HEK293 (cell line): ENCODE measurements around the gene MYO1C.

Source experiments
- BCL11A ChIP-seq: fragments of 450-650 bp; formaldehyde crosslinking; IDR thresholded peaks from 2 replicates; pipeline ENCODE4 v1.5.1; 2016; ENCODE audit warnings: low read depth, missing biosample characterization, missing genetic modification characterization
- OSR2 ChIP-seq: fragments of 450-650 bp; formaldehyde crosslinking; IDR thresholded peaks from 2 replicates; pipeline ENCODE4 v1.5.1; 2016; ENCODE audit warnings: missing biosample characterization, missing genetic modification characterization
- ZNF138 ChIP-seq: fragments of 450-650 bp; formaldehyde crosslinking; IDR thresholded peaks from 2 replicates; pipeline ENCODE4 v1.5.1; 2016; ENCODE audit warnings: missing biosample characterization, missing genetic modification characterization, borderline replicate concordance
- ZNF24 ChIP-seq: fragments of 450-650 bp; formaldehyde crosslinking; IDR thresholded peaks from 2 replicates; pipeline ENCODE4 v1.5.1; 2016; ENCODE audit warnings: missing biosample characterization, missing genetic modification characterization
- ZNF274 ChIP-seq, 2 experiments: fragments of 200-500 bp in 1 of 2; fragments of 450-650 bp in 1 of 2; sonication (Bioruptor generic) in 1 of 2; formaldehyde crosslinking in 1 of 2; IDR thresholded peaks; 2 replicates each; pipeline versions ENCODE4 v1.5.1 to v1.6.1; 2014 to 2016; ENCODE audit warnings: borderline replicate concordance in 1 of 2, inconsistent platforms in 1 of 2, low read length in 1 of 2, missing biosample characterization in 1 of 2, missing genetic modification characterization in 1 of 2
- ZNF560 ChIP-seq: fragments of 450-650 bp; formaldehyde crosslinking; IDR thresholded peaks from 2 replicates; pipeline ENCODE4 v1.5.1; 2017; ENCODE audit warnings: missing biosample characterization, missing genetic modification characterization, borderline replicate concordance
- TF ChIP-seq, protein P1 (sequence below): fragments of 450-650 bp; formaldehyde crosslinking; IDR thresholded peaks from 2 replicates; pipeline ENCODE4 v1.5.1; 2016; ENCODE audit warnings: missing biosample characterization, missing genetic modification characterization
- TF ChIP-seq, protein P2 (sequence below): fragments of 450-650 bp; IDR thresholded peaks from 2 replicates; pipeline ENCODE4 v1.5.1; 2018; ENCODE audit warnings: missing biosample characterization, mild to moderate bottlenecking, missing genetic modification characterization
- TF ChIP-seq, protein P3 (sequence below): fragments of 450-650 bp; formaldehyde crosslinking; IDR thresholded peaks from 2 replicates; pipeline ENCODE4 v1.5.1; 2016; ENCODE audit warnings: missing biosample characterization, missing genetic modification characterization, low read depth
- TF ChIP-seq, protein P4 (sequence below): fragments of 450-650 bp; formaldehyde crosslinking; IDR thresholded peaks from 2 replicates; pipeline ENCODE4 v1.5.1; 2016; ENCODE audit warnings: missing biosample characterization, missing genetic modification characterization

DNA sequence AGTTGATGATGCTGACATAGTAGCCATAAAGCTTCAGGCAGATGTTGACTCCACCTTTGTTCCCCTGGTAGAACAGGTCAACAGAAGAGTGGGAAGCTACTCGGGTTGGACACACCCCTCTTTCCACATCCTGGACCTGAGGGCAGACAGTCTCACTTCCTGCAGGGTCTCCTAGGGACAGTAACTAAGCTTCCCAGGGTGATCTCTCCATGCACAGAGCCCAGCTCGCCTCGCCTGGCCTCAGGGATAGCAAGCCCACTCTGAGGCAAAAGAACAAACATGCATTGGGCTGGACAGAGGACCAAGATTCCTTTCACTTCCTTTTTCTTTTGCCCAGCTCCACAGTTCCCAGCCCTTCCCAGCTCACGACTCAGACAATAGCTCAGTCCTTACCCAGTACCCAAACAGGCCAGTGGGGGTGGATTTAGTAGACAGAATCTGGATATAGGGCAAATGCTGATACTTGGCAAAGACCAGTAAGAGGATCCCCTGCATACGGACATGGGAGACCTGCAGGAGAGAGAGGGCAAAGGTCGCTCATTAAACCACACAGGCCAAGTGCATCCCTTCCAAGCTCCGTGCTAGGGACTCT is 16.9 kb upstream of the MYO1C start:
- TF ChIP-seq, protein P1, sequence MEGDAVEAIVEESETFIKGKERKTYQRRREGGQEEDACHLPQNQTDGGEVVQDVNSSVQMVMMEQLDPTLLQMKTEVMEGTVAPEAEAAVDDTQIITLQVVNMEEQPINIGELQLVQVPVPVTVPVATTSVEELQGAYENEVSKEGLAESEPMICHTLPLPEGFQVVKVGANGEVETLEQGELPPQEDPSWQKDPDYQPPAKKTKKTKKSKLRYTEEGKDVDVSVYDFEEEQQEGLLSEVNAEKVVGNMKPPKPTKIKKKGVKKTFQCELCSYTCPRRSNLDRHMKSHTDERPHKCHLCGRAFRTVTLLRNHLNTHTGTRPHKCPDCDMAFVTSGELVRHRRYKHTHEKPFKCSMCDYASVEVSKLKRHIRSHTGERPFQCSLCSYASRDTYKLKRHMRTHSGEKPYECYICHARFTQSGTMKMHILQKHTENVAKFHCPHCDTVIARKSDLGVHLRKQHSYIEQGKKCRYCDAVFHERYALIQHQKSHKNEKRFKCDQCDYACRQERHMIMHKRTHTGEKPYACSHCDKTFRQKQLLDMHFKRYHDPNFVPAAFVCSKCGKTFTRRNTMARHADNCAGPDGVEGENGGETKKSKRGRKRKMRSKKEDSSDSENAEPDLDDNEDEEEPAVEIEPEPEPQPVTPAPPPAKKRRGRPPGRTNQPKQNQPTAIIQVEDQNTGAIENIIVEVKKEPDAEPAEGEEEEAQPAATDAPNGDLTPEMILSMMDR (tag by site-specific recombination): no peak
- TF ChIP-seq BCL11A (tag by site-specific recombination) (no peak), ZNF24 (tag by site-specific recombination) (no peak), ZNF274 (IDR thresholded peaks at IDR 0.05; ENCODE audit: low read length) (no peak), ZNF274 (tag by site-specific recombination; IDR thresholded peaks at IDR 0.05; ENCODE audit: borderline replicate concordance) (no peak), OSR2 (tag by site-specific recombination) (no peak), ZNF138 (tag by site-specific recombination) (no peak), ZNF560 (tag by site-specific recombination) (no peak)
- TF ChIP-seq, protein P2, sequence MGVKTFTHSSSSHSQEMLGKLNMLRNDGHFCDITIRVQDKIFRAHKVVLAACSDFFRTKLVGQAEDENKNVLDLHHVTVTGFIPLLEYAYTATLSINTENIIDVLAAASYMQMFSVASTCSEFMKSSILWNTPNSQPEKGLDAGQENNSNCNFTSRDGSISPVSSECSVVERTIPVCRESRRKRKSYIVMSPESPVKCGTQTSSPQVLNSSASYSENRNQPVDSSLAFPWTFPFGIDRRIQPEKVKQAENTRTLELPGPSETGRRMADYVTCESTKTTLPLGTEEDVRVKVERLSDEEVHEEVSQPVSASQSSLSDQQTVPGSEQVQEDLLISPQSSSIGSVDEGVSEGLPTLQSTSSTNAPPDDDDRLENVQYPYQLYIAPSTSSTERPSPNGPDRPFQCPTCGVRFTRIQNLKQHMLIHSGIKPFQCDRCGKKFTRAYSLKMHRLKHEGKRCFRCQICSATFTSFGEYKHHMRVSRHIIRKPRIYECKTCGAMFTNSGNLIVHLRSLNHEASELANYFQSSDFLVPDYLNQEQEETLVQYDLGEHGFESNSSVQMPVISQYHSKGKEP (tag by site-specific recombination): no peak
- TF ChIP-seq, protein P3, sequence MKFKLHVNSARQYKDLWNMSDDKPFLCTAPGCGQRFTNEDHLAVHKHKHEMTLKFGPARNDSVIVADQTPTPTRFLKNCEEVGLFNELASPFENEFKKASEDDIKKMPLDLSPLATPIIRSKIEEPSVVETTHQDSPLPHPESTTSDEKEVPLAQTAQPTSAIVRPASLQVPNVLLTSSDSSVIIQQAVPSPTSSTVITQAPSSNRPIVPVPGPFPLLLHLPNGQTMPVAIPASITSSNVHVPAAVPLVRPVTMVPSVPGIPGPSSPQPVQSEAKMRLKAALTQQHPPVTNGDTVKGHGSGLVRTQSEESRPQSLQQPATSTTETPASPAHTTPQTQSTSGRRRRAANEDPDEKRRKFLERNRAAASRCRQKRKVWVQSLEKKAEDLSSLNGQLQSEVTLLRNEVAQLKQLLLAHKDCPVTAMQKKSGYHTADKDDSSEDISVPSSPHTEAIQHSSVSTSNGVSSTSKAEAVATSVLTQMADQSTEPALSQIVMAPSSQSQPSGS (tag by site-specific recombination): no peak
- TF ChIP-seq, protein P4, sequence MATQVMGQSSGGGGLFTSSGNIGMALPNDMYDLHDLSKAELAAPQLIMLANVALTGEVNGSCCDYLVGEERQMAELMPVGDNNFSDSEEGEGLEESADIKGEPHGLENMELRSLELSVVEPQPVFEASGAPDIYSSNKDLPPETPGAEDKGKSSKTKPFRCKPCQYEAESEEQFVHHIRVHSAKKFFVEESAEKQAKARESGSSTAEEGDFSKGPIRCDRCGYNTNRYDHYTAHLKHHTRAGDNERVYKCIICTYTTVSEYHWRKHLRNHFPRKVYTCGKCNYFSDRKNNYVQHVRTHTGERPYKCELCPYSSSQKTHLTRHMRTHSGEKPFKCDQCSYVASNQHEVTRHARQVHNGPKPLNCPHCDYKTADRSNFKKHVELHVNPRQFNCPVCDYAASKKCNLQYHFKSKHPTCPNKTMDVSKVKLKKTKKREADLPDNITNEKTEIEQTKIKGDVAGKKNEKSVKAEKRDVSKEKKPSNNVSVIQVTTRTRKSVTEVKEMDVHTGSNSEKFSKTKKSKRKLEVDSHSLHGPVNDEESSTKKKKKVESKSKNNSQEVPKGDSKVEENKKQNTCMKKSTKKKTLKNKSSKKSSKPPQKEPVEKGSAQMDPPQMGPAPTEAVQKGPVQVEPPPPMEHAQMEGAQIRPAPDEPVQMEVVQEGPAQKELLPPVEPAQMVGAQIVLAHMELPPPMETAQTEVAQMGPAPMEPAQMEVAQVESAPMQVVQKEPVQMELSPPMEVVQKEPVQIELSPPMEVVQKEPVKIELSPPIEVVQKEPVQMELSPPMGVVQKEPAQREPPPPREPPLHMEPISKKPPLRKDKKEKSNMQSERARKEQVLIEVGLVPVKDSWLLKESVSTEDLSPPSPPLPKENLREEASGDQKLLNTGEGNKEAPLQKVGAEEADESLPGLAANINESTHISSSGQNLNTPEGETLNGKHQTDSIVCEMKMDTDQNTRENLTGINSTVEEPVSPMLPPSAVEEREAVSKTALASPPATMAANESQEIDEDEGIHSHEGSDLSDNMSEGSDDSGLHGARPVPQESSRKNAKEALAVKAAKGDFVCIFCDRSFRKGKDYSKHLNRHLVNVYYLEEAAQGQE: no peak
